OCI-LY1 (cell line): Measurements from ENCODE around the gene TIMM21.
A peak's percentile ranks its signal among the peaks of the same experiment; 100 is the strongest.

Experiments
- H2AFZ ChIP-seq: fragments of 200-600 bp; sonication (generic), shearing (Covaris generic); 2 replicates; pipeline ENCODE4 v1.6.0; 2014; ENCODE audit warnings: antibody characterized with exemption, mild to moderate bottlenecking, low read length
- H3F3A ChIP-seq: fragments of 200-600 bp; sonication (generic), shearing (Covaris generic); 2 replicates; pipeline ENCODE4 v1.6.0; 2014; ENCODE audit warnings: mild to moderate bottlenecking, antibody characterized with exemption, low read length, moderate library complexity; ENCODE audit not compliant: insufficient read depth
- H3K27ac ChIP-seq: fragments of 200-600 bp; sonication (generic); 2 replicates; pipeline ENCODE4 v1.5.1; 2014; ENCODE audit warnings: low read length, mixed run types, mild to moderate bottlenecking, low read depth; ENCODE audit not compliant: poor library complexity, severe bottlenecking
- H3K27me3 ChIP-seq: fragments of 200-600 bp; sonication (generic); 2 replicates; pipeline ENCODE4 v1.6.0; 2014; ENCODE audit warnings: antibody characterized with exemption, mild to moderate bottlenecking, low read length, moderate library complexity; ENCODE audit not compliant: insufficient read depth
- H3K36me3 ChIP-seq: fragments of 200-600 bp; sonication (generic); 2 replicates; pipeline ENCODE4 v1.6.1; 2014; ENCODE audit warnings: mild to moderate bottlenecking, antibody characterized with exemption, low read length, moderate library complexity, mixed read lengths; ENCODE audit not compliant: insufficient read depth
- H3K4me1 ChIP-seq: fragments of 200-600 bp; sonication (generic); 2 replicates; pipeline ENCODE4 v1.5.1; 2014; ENCODE audit warnings: mild to moderate bottlenecking, low read length, moderate library complexity; ENCODE audit not compliant: insufficient read depth, severe bottlenecking
- H3K4me2 ChIP-seq: fragments of 200-600 bp; sonication (generic), shearing (Covaris generic); 2 replicates; pipeline ENCODE4 v1.6.1; 2014; ENCODE audit warnings: low read length
- H3K4me3 ChIP-seq: fragments of 200-600 bp; sonication (generic); 2 replicates; pipeline ENCODE4 v1.5.1; 2014; ENCODE audit warnings: low read length, low read depth, mild to moderate bottlenecking, mixed read lengths; ENCODE audit not compliant: poor library complexity, severe bottlenecking
- H3K79me2 ChIP-seq: fragments of 200-600 bp; shearing (Covaris generic); 2 replicates; pipeline ENCODE4 v1.6.1; 2016; ENCODE audit warnings: mixed run types, low read length, mixed read lengths; ENCODE audit not compliant: insufficient read depth
- H3K9ac ChIP-seq: fragments of 200-600 bp; sonication (generic), shearing (Covaris generic); 2 replicates; pipeline ENCODE4 v1.6.1; 2014; ENCODE audit warnings: mild to moderate bottlenecking, low read length, mixed read lengths
- H3K9me2 ChIP-seq: fragments of 200-600 bp; sonication (generic), shearing (Covaris generic); 2 replicates; pipeline ENCODE4 v1.6.1; 2014; ENCODE audit warnings: low read depth, mild to moderate bottlenecking, low read length, mixed read lengths
- H3K9me3 ChIP-seq: fragments of 200-600 bp; shearing (Covaris generic); 2 replicates; pipeline ENCODE4 v1.6.1; 2014; ENCODE audit warnings: low read length, mixed read lengths
- H4K20me1 ChIP-seq: fragments of 200-600 bp; sonication (generic), shearing (Covaris generic); 2 replicates; pipeline ENCODE4 v1.6.0; 2016; ENCODE audit warnings: mild to moderate bottlenecking, low read length; ENCODE audit not compliant: insufficient read depth
- EZH2 ChIP-seq: fragments of 200-600 bp; sonication (generic), shearing (Covaris generic); IDR thresholded peaks from 2 replicates; pipeline ENCODE4 v1.8.0; 2017; ENCODE audit warnings: borderline replicate concordance, mixed run types, mild to moderate bottlenecking, antibody characterized with exemption, low read length, moderate library complexity, mixed read lengths
- TF ChIP-seq, protein P1 (sequence below): fragments of 200-600 bp; sonication (generic), shearing (Covaris generic); IDR thresholded peaks from 2 replicates; pipeline ENCODE4 v1.5.1; 2017; ENCODE audit warnings: mild to moderate bottlenecking, antibody characterized with exemption, low read length, moderate library complexity, mixed read lengths

The TIMM21 gene

DNA sequence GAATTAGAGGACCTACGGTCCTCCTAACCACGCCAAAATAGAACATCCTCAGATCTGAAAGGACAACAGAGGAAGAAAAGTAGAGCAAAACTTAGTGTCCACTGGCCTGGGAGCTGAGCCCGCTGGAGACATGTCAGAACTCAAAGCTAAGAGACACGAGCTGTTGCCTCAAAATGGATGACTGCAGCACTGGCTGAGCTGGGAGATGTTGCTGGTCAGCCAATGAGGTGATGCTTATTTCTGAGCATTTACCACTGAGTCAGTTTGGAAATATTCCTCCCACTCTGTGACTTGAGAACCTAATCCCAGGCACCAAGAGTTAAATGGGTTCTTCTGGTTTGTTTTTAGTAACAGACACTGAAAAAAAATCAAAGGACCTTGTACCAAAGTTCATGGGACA, 33.3 kb upstream of the TIMM21 start:
- no peaks in the 10 kb centered on the region for H3K4me1 ChIP-seq
- no peaks in the 10 kb centered on the region for H3K36me3 ChIP-seq
- H3K79me2 ChIP-seq: no peaks in the 10 kb centered on the region
- no peaks in the 10 kb centered on the region for H3F3A ChIP-seq
- no peak overlapping the region for H3K27ac ChIP-seq
- no peak overlapping the region for H3K9ac ChIP-seq
- no peak for TF ChIP-seq EZH2
- TF ChIP-seq, protein P1, sequence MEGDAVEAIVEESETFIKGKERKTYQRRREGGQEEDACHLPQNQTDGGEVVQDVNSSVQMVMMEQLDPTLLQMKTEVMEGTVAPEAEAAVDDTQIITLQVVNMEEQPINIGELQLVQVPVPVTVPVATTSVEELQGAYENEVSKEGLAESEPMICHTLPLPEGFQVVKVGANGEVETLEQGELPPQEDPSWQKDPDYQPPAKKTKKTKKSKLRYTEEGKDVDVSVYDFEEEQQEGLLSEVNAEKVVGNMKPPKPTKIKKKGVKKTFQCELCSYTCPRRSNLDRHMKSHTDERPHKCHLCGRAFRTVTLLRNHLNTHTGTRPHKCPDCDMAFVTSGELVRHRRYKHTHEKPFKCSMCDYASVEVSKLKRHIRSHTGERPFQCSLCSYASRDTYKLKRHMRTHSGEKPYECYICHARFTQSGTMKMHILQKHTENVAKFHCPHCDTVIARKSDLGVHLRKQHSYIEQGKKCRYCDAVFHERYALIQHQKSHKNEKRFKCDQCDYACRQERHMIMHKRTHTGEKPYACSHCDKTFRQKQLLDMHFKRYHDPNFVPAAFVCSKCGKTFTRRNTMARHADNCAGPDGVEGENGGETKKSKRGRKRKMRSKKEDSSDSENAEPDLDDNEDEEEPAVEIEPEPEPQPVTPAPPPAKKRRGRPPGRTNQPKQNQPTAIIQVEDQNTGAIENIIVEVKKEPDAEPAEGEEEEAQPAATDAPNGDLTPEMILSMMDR: no peak
- no peak overlapping the region for H3K4me2 ChIP-seq
- H2AFZ ChIP-seq: no peak overlapping the region
- H3K27me3 ChIP-seq: no peaks in the 10 kb centered on the region; the same call in 1 of the 2 replicates
- H3K4me3 ChIP-seq: no peak overlapping the region
- no peaks in the 10 kb centered on the region for H3K9me3 ChIP-seq
- H4K20me1 ChIP-seq: no peaks in the 10 kb centered on the region
- no peaks in the 10 kb centered on the region for H3K9me2 ChIP-seq

- TF ChIP-seq, protein P1: peak; percentile 71
- TF ChIP-seq EZH2: no peak
- Histone ChIP-seq H3K9ac (no peak overlapping the region), H3K9me3 (no peaks in the 10 kb centered on the region), H3K36me3 (no peaks in the 10 kb centered on the region), H3K4me1 (no peaks in the 10 kb centered on the region), H3F3A (no peaks in the 10 kb centered on the region), H3K4me2 (no peak overlapping the region), H4K20me1 (no peaks in the 10 kb centered on the region), H3K27me3 (no peaks in the 10 kb centered on the region; the same call in 1 of the 2 replicates), H3K4me3 (no peak overlapping the region), H3K9me2 (no peaks in the 10 kb centered on the region), H3K27ac (no peak overlapping the region), H2AFZ (no peak overlapping the region), H3K79me2 (no peaks in the 10 kb centered on the region)
Observed at GRCh38 chr18:74116633-74117554, 31.4 kb upstream of the TIMM21 start.

- Histone ChIP-seq H3K27me3 (no peaks in the 10 kb centered on the region; the same call in 1 of the 2 replicates), H3K79me2 (no peaks in the 10 kb centered on the region), H3F3A (no peaks in the 10 kb centered on the region), H3K27ac (no peak overlapping the region), H3K36me3 (no peaks in the 10 kb centered on the region), H3K4me1 (no peaks in the 10 kb centered on the region), H2AFZ (no peak overlapping the region), H4K20me1 (no peaks in the 10 kb centered on the region), H3K9me2 (no peaks in the 10 kb centered on the region), H3K9me3 (no peaks in the 10 kb centered on the region), H3K9ac (no peak overlapping the region), H3K4me2 (no peak overlapping the region), H3K4me3 (no peak overlapping the region)
- TF ChIP-seq EZH2: no peak
- TF ChIP-seq, protein P1: no peak
Observed at GRCh38 chr18:74123200-74123599, 25.1 kb upstream of the TIMM21 start.
